Thoracic aorta (tissue), 2 donors: ENCODE measurements around the gene ASTN2. TPM values are rescaled to one million over a fixed set of nuclear protein-coding genes. Genes with fewer than 3 reads are reported as not detected.
A peak's percentile ranks its signal among the peaks of the same experiment; 100 is the strongest.

Experiments used
- ATAC-seq: fragments of 150-250 bp; one replicate; pipeline ENCODE4 v1.8.0; 2017; ENCODE audit warnings: low read depth; ENCODE audit not compliant: insufficient number of reproducible peaks, low FRiP score
- DNase-seq: peaks from one replicate; pipeline ENCODE4 v3.0.0-alpha.2; 2020; ENCODE audit warnings: low spot score
- H3K27ac ChIP-seq, 2 donors: fragments of 200-600 bp; sonication (generic); 1 replicate in 1 of 2; 2 replicates in 1 of 2; pipeline ENCODE4 v1.5.1; 2016; ENCODE audit warnings: mild to moderate bottlenecking in 2 of 2, moderate library complexity in 2 of 2
- H3K27me3 ChIP-seq: fragments of 200-600 bp; sonication (generic); replicated peaks from 2 replicates; pipeline ENCODE4 v1.6.0; 2016; ENCODE audit warnings: mild to moderate bottlenecking; ENCODE audit not compliant: insufficient read depth
- H3K36me3 ChIP-seq: fragments of 200-600 bp; sonication (generic); one replicate; pipeline ENCODE4 v1.5.1; 2016
- H3K4me1 ChIP-seq, 2 donors: fragments of 200-600 bp; sonication (generic); 1 replicate in 1 of 2; 2 replicates in 1 of 2; pipeline versions ENCODE4 v1.5.1 to v1.6.0; 2016; ENCODE audit warnings: low read depth in 2 of 2, mild to moderate bottlenecking in 1 of 2; ENCODE audit not compliant: control insufficient read depth in 1 of 2
- H3K4me3 ChIP-seq: fragments of 200-600 bp; sonication (generic); 2 replicates; pipeline ENCODE4 v1.5.1; 2016; ENCODE audit warnings: mild to moderate bottlenecking
- H3K9me3 ChIP-seq: fragments of 200-600 bp; sonication (generic); 2 replicates; pipeline ENCODE4 v1.5.1; 2016
- CTCF ChIP-seq: fragments of 200-600 bp; sonication (generic); IDR thresholded peaks from one replicate; pipeline ENCODE4 v1.5.1; 2019; ENCODE audit warnings: antibody characterized with exemption
- total RNA-seq, 2 donors: library from RNA; depleted of rRNA; stranded (reverse); fragments of >200 nt; gene quantifications; one replicate each; pipeline versions ENCODE4 v1.1.0 to v1.2.3, GENCODE V29; 2016

The ASTN2 gene
- total RNA-seq, 2 donors from 2014 or later, result 6.8 to 7.1 TPM

- Histone ChIP-seq H3K4me1 (peaks cover 0 to 22% of the 10 kb centered on the region in 2 donors), H3K9me3 (no peaks in the 10 kb centered on the region), H3K27ac (no peak overlapping the region), H3K27me3 (no peaks in the 10 kb centered on the region), H3K36me3 (no peaks in the 10 kb centered on the region), H3K4me3 (no peak overlapping the region)
- no peak for TF ChIP-seq CTCF
- no peak for ATAC-seq
- DNase-seq, result no peak
Measured at GRCh38 chr9:117418111-117418510, 3.3 kb upstream of the ASTN2 start.

DNA sequence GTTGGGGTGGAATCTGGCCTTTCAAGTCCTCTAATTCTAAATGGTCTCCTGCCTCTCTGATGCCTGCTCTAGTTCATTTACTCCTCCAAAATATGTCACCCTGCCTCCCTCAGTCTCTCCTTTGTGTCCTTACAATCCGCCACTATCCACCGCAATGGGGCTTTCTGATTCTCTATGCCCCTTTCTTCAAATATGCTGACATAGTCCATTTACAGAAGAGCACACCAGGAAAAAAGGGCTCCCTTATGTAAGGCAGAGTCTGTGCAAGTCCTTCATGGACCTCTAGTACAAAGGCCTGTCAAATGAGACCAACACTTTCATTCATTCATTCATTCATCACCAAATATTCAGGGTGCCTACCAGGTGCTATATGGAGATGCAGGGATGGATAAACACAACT lies 2.0 kb upstream of the ASTN2 start:
- no peaks in the 10 kb centered on the region for H3K36me3 ChIP-seq
- peaks cover 0 to 31% of the 10 kb centered on the region in 2 donors for H3K4me1 ChIP-seq
- no peak for ATAC-seq
- H3K27ac ChIP-seq, result no peak overlapping the region
- H3K4me3 ChIP-seq, result no peak overlapping the region
- no peak for TF ChIP-seq CTCF
- no peaks in the 10 kb centered on the region for H3K27me3 ChIP-seq
- no peaks in the 10 kb centered on the region for H3K9me3 ChIP-seq
- DNase-seq, result no peak

DNA sequence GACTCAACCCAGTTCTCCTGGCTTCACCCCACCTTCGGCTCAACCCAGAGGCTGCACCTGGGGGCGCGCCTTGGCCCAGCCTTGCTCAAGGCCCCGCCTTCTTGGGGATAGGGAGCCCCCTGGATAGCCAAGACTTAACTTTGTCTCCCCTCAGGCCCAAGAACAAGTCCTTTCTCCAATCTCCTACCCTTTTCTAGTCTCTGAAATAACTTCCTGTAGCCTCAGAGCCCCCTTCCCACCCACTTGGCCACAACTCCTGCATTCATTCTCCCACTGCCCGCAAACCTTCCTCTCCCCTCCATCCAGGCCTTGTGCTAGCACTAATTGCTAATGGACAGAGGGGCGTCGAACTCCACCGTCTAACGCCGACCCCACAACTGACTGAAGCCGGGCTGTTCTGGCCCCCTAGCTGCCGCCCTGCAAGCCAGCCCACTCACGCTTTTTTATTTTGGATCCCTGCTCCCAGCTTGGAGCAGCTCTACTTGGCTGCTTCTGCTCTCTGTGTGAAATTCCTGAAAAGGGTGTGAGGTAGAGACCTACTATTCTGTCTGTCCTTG lies 579 bp upstream of the ASTN2 start:
- Histone ChIP-seq H3K27ac (no peak overlapping the region), H3K9me3 (no peaks in the 10 kb centered on the region), H3K4me1 (peaks cover 0 to 31% of the 10 kb centered on the region in 2 donors), H3K27me3 (no peaks in the 10 kb centered on the region), H3K36me3 (no peaks in the 10 kb centered on the region), H3K4me3 (peak overlapping the region; percentile 71)
- TF ChIP-seq CTCF, result no peak
- DNase-seq (no peak), ATAC-seq (no peak)

- no peak overlapping the region for H3K27ac ChIP-seq
- TF ChIP-seq CTCF, result no peak
- peak overlapping the region; percentile 71 for H3K4me3 ChIP-seq
Measured at GRCh38 chr9:117414220-117414905, 494 bp downstream of the ASTN2 start.

GRCh38 chr9:117413346-117414219 lies 1.3 kb downstream of the ASTN2 start:
- peaks cover 0 to 31% of the 10 kb centered on the region in 2 donors for H3K4me1 ChIP-seq
- no peaks in the 10 kb centered on the region for H3K9me3 ChIP-seq
- TF ChIP-seq CTCF, result no peak
- H3K27ac ChIP-seq, result no peak overlapping the region
- H3K4me3 ChIP-seq, result peak overlapping the region; percentile 71
- H3K27me3 ChIP-seq, result no peaks in the 10 kb centered on the region
- no peak for ATAC-seq
- H3K36me3 ChIP-seq, result no peaks in the 10 kb centered on the region
- no peak for DNase-seq

More at GRCh38 chr9:117414220-117414905, 494 bp downstream of the ASTN2 start:
- Histone ChIP-seq H3K9me3 (no peaks in the 10 kb centered on the region), H3K4me1 (peaks cover 0 to 31% of the 10 kb centered on the region in 2 donors), H3K27me3 (no peaks in the 10 kb centered on the region), H3K36me3 (no peaks in the 10 kb centered on the region)
- ATAC-seq (no peak), DNase-seq (no peak)
